Stimulated activated CD4-positive, alpha-beta T cell treated with anti-CD3 and anti-CD28 coated beads, TNF-alpha, amount 100 ng/mL, for 4 hours (primary cell): ENCODE data around the gene MATN1.
A peak's percentile ranks its signal among the peaks of the same experiment; 100 is the strongest.

Experiments
- DNase-seq, 3 experiments: peaks; one replicate each; pipeline ENCODE4 v3.0.0-alpha.2; 2020; ENCODE audit warnings: low read depth in 3 of 3

The MATN1 gene

DNA sequence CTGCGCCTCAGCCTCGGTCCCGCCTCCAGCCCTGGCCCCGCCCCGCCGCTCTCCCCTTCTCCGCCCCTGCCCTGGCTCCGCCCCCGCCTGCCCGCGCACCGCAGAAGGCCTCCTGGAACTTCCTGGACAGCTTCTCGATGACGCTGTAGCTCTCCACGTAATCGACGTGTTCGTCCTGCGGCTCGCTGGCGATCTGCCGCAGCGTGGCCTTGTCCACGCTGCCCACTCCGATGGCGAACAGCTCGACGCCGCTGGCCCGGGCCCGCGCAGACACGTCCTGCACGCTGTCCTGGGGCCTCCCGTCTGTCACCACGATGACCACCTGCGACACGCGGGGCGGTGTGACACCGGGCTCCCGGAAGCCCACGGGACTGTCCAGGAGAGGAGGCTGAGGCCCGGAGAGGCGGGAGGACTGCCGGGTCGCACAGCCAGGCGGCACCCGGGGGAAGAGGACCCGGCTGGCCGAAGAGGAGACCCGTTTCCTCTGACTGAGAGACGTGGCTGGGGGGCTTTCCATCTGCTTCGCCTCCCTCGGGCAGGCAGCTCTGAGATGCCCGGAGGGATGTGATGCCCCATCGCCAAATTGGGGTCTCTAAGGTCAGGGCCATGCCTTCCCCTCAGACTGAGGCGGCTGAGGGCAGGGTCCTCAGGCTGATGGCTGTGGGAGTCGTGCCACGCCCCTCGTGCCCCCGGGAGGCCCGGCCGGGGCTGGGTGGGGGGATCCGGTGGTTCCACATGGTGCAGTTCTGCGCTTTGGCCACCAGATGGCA is 4.6 kb downstream of the MATN1 start:
- peak; percentile 75 to 86 (median 77) for DNase-seq

DNA sequence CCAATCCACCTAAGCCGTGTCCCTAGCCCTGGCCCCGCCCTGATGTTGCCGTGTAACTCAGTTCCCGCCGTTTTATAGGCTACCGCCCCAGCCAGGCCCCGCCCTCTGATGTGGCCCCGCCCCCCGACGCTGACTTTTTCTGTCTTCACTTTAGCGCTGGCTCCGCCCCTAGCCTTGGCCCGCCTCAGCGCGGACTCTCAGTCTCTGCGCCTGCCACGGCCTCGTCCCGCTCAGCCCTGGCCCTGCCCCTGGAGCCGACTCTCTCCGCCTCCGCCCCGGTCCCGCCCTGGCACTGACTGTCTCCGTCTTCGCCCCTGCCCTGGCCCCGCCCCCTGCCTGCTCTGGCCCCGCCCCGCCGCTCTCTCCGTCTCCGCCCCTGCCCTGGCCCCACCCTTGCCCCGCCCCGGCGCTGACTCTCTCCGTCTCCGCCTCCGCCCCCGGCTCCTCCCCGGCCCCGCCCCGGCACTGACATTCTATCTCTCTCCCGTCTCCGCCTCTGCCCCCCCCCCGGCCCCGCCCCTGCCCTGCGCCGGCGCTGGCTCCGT is 5.2 kb downstream of the MATN1 start:
- DNase-seq: peak; percentile 99 to 100 (median 100)

DNA sequence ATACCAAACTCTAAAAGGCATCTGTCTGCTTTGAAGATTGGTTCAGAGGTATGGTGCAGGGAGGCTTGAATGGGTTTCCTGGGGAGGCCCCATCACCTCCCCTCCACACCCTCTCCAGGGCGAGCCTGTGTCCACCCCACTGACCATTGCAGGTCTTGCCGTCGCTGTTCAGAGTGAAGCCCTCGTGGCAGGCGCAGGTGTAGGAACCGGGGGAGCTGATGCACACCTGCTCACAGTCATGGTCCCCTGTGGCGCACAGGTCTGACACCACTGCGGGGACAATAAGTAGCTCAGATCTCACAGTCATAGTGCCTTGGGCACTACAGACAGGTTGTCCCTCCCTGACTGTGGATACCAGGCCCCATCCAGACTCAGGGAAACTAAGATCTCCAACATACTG is 6.7 kb downstream of the MATN1 start:
- DNase-seq: no peak

DNA sequence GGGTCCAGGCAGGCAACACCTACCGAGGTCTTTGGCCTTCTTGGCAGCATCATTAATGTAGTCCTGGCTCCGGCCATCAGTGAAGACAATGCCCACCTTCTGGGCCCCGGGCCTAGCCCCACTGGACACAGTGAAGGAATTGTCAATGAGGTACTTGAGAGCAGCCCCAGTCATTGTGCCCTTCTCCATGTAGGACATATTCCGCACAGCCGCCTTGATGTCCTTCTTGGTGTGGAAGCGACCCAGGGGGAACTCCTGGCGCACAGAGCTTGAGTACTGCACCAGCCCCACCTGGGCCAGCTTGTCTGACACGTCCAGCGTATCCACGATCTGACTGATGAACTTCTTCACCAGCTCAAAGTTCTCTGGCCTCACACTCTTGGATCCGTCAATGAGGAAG is 7.5 kb downstream of the MATN1 start:
- no peak for DNase-seq

DNA sequence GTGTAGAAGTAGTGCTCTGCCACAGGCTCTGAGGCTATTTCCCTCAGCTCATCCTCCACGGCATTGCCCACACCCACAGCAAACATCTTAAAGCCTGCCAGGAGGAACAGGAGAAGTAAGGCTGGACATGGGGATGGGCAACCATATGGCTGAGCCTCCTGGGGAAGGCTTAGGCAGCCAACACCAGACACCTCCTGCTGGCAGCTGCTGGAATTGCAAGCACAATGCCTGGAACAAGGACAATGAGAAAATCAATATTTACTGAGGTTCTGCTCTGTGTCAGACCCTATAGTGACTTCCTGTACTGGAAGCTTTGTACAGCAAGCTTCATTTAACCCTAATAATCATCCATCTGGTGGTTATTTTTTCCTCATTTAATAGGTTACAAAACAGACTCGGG is 8.2 kb downstream of the MATN1 start:
- no peak for DNase-seq

DNA sequence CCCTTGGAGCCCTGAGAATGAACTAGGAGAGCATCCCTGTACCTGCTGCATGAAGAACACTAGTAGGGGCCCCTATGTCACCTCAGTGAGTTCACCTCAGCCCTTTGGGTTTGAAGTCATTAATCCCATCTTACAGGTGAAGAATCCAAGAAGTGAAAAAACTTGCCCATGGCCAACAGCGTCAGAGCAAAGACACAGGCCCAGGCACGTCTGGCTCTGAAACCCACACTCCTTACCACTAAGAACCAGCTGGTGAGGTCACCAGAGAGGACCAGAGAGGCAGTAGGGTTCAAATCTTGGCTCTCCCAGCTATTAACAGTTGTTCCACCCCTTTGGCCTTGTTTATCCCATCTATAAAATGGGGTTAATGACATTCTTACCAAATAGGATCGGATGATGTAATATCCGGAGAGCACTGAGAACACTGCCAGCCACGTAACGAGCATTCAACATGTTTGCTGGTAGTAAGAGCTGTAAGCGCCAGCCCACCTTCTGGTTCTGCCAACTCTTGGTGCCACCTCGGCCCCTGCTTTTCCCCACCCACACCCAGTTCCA is 8.8 kb downstream of the MATN1 start:
- DNase-seq: no peak

DNA sequence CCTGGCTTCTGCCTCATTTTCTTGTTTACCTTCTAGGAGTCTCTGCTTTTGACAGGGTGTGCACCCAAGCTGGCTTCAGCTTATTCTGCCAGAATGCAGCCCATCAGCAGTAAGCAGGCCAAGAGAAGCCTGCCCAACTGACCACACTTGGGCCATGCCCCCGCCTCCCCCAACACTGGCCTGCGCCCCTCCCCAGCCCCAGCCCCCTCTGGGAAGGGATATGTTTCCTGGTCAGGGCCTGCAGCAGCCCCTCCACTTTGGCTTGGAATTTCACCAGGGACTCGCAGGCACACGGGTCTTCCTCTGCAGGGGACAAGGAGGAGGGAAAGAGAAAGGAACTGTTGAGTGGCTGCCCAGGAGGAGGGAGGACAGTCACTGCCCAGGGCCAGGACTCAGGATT is 9.4 kb downstream of the MATN1 start:
- no peak for DNase-seq

DNA sequence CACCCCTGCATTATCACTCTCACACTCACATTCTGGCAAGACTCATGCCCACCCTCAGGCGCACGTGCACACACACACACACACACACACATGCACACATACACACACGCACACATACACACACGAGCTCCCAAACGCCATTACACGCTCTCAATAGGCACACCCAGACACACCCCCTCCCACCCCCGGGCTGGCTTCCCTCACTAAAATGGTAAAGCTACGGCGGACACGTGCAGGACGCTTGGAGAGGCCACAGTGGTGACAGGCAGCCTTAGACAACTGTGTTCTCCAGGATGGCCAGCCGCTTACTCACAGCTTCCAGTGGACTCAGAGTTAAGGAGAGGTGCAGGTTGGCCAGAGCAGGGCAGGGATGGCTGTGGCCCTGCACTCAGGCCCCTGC is 10.1 kb downstream of the MATN1 start:
- DNase-seq: no peak

DNA sequence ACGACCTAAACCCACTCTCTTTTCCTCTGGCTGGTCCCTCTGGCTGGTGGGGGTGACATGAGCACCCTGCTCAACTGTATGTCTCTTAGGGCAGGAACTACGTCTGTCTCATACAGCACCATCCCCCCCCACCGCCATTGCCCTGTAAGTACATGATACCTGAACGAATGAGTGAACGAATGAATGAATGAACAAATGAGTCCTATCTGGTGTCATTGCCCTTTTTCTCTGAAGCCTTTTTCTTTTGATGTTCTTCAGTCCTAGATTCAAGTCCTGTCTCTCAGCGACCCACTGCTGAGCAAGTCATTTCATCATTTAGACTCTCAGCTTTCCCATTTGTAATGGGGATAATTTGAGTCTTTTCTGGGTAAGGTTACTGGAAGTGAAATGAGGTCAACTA is 10.8 kb downstream of the MATN1 start:
- no peak for DNase-seq

DNA sequence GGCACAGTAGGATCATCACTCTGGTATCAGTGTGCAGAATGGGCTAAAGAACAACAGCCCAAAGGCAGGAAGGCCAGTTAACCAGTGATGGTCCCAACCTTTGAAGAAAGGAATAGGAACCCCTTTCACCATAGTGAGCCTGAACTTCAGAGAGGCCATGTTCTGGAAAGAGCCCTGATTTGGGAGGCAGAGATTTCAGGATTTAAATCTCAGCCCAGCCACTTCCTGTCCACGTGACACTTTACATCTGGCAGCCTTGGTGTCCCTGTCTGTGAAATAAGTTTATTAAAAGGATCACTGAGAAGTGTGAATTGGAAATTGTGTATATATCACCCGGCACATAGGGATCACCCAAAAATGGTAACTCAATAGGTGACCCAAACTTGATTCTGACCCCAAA is 13.0 kb downstream of the MATN1 start:
- no peak for DNase-seq

DNA sequence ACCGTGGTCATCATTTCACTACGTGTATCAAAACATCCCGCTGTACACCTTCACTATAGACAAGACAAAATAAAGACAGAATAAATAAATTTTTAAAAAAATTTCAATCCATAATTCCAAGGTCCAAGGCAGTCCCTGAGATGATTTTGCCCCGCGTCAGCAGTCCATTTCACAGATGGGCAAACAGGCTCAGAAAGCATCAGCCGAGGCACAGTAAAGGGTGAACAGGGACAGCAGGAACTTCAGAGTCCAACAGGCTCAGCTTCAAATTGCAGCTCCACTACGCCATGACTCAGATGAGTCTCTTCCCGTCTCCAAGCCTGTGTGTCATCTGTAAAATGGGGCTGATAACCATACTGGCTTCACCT is 15.0 kb downstream of the MATN1 start:
- no peak for DNase-seq

DNA sequence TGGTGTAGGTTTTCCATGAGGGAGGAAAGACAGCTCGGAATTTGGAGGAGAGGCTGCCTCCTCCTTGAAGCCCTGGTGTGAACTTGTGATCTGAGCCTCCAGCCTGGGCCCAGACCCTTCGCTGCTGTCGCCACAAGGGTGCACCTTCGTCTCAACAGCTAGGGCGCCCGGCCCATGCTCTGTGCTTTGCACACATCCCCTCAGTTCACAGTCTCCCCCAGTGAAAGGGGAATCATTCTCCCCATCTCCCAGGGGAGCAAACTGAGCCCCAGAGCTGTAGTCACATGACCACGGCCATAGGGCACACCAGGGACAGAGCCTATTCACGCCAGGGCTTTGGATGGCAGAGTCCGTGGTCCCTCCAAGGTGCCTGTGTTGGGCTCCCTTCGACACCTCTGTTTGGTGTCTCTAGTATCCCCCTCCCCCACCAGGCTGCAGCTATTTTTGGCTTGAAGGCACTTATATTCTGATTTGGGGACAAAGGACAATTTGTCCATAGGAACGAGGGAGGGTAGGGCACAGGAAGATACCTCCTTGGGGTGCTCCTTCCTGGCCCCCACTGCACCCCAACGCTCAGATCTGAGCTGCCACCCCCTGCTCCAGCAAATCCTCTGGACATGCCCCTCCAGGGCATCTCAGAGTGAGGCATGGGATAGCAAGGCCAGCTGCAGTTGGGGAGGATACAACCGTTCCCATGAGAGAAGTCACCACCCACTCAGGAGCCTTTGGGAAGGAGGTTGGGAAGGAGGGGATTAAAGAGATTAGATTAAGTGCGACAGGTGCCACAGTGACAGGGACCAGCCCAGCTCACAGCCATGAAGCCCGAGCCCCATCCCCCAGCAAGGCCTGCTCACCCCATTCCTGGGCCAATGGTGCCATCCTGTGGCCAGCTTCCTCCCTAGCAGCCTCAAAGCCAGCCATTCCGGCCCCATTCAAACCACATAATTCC is 15.7 kb downstream of the MATN1 start:
- DNase-seq: peak in 2 of 3 experiments; percentile 23 to 27

DNA sequence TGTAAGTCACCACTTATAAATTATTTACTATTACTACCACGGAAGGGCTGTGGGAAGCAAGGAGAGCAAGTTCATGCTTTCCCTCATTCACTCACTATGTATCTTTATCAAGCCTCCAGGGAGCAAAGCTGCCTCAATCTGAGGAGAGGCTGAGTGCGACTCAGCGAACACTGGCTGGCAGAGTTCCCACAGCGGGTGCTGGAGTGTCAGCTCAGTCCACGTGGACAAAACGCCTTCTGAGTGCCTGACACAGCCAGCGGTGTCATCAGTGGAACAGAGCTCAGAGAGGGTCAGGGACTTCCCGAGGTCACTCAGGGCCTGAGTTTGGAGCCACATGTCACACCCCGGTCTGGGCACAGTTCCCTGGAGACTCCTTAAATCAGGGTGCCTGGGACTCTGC is 16.9 kb downstream of the MATN1 start:
- DNase-seq: no peak

DNA sequence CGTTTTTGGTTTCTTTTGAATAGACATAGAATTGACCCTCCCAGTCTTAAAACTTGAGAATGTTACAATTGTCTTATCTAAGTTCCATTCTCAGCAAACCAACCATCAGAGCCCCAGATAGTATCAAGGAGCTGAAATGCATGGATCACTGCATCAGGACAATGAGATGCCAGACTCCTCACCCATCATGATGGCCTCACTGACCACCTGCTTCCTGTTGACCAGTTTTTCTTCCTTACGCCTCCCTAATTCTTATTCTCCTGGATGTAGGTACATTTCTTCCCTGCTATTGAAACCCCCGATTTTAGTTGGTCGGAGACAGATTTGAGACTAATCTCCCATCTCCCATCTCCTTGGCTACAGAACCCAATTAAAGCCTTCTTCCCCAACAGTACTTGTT is 17.7 kb downstream of the MATN1 start:
- no peak for DNase-seq

DNA sequence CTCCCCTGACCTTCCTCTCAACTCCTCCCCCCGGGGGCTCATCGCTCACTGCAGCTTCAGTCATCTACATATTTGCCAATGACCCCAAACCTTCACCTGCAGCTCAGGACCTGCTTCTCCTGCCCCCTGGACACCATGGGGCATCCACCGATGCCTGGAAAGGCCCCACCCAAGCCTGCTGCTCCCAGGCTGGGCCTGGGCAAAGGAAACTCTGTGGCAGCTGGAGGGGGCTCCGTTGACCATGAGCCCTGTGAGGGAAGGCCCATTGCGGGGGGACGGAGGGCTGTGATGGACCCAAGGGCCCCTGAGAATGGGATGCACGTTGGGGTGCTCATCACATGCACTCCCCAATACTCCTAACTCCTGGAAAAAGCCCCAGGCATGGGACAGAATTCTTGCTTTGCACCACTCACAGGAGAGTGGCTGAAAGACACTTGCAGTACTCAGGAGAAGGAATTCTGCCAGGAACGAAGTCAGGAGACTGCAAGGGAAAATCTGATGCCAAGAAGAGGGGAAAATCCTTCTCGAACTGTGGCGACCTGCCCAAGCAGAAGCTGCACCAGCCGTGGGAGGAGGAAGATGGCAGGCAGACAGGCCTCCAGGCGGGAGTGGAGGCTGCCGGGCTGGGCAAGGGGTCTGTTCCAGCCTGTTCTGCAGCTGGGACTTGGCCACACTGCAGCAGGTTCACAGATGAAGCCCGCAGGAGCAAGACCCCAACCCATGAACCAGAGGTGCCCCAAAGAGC is 18.4 kb downstream of the MATN1 start:
- no peak for DNase-seq

DNA sequence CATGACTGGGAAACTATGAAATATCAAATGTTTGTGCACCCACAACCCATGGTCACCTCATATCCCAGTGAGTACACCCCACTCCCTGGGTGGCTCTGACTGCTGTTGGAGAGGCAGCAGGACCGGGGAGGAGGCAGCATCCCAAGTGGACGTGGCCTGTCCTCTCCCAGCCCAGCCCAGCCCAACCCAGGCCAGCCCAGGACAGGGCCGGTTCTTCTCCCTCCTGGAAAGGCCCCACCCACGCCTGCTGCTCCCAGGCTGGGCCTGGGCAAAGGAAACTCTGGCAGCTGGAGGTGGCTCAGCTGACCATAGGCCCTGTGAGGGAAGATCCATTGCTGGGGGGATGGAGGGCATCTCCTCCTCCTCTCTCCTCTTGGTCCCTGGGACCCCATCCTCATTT is 19.1 kb downstream of the MATN1 start:
- no peak for DNase-seq

DNA sequence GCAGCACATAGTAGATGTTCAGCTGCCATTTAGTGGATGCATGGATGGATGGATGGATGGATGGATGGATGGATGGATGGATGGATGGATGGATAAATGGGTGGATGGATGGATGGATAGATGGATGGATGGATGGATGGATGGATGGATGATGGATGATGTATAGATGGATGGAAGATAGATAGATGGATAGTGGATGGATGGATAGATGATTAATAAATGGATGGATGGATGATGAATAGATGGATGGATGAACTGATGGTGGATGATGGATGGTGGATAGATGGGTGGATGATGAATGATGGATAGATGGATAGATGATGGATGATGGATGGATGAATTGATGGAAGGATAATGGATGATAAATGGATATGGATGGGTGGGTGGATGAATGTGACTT is 20.6 kb downstream of the MATN1 start:
- no peak for DNase-seq

DNA sequence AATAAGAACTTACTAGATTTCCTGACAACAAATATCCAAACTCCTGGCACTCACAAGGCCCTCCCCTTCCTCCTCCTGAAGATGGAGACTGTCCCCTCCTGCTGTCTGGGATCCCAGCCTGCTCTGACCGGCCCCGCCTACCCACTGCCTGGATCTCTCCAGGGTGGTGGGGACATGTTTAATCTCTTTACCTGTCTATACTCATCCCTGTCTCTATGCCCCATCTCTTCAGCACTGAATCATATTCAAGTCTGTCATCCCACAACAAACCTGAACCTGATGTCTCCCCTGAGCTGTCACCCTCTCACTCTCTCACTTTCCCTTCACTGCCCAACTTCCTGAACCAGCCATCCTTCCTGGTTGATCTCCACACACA is 22.1 kb downstream of the MATN1 start:
- DNase-seq: no peak

DNA sequence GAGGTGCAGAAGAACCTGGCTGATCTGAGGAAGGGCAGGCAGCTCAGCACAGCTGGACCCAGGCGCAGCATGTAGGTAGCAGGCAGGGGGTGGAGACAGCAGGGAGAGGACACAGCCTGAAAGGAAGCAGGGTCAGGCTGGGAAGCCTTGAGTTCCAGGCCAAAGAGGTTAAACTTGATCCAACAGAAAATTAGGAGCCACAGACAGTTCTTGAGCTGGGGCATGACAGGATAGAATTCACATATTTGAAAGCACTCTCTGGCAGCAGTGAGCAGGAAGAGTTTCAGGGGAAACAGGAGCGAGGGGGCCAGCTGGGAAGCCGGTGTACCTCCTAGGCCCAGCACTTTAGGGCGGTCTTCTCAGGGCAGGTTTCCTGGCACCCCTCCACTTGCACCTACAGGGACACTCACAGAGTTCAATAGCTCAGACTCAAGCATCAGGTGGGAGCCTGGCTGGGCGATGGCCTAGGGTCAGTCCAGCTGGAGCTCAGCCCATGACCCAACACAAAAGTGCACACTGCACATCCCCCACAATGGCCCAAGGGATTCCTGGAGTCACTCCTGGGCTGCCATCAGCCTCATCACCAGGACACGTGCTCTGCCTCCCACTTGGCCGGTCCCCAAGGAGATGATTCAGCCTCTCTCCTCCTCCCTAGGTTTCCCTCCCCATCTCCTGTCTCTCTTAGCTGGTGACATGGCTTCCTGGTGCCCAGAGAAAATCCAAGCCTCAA is 22.7 kb downstream of the MATN1 start:
- no peak for DNase-seq

DNA sequence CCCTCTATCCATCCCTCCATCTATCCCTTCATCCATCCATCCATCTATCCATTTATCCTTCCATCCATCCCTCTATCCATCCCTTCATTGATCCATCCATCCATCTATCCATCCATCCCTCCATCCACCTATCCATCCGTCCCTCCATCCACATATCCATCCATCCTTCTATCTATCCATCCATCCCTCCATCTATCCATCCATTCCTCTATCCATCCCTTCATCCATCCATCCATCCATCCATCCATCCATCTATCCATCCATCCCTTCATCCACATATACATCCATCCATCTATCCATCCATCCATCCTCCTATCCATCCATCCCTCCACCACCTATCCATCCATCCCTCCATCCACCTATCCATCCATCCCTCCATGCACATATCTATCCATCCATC is 23.6 kb downstream of the MATN1 start:
- no peak for DNase-seq

DNA sequence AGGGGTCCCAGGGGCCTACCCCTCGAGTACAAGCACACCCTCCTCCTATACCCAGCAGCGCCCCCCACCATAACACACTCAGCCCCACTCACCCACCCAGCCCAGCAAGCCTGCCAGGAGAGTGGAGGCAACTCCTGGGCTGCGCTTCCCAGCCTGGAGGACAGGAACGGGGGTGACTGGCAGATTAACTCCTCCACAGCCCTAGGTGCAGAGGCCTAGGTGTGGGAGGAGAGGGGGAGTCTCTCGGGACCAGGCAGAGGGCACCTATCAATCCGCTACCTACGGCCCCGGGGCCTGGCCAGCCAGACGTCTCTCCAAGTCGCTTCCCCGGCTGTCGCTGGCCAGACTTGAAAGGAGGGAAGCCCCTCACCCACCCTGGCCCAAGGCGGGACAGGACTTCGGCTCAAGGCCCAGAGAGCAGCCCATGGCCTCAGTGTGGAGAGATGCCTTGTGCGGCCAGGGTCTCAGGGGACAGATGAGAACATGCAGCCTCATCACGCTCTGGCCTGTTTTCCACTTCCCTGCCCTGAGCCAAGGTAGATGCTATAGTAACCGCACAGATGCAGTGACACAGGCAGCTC is 24.9 kb downstream of the MATN1 start:
- DNase-seq: no peak
